SIG-M5 treated with dmso at 0.1 percent for 504 hours (cell line): ENCODE measurements around the gene MYCBP2.
"Not testable (repeated sequence)": the region's sequence is repeated elsewhere in the genome, so short reads cannot be mapped to it uniquely, and the experiment has no call there.

ENCODE experiments used
- DNase-seq: peaks from one replicate; lab custom pipeline; 2025; ENCODE audit not compliant: unreplicated experiment; lab: John Stamatoyannopoulos, UW

Gene MYCBP2

GRCh38 chr13:77305266-77305665 lies 21.6 kb downstream of the MYCBP2 start:
- DNase-seq, result peak; percentile 84

DNA sequence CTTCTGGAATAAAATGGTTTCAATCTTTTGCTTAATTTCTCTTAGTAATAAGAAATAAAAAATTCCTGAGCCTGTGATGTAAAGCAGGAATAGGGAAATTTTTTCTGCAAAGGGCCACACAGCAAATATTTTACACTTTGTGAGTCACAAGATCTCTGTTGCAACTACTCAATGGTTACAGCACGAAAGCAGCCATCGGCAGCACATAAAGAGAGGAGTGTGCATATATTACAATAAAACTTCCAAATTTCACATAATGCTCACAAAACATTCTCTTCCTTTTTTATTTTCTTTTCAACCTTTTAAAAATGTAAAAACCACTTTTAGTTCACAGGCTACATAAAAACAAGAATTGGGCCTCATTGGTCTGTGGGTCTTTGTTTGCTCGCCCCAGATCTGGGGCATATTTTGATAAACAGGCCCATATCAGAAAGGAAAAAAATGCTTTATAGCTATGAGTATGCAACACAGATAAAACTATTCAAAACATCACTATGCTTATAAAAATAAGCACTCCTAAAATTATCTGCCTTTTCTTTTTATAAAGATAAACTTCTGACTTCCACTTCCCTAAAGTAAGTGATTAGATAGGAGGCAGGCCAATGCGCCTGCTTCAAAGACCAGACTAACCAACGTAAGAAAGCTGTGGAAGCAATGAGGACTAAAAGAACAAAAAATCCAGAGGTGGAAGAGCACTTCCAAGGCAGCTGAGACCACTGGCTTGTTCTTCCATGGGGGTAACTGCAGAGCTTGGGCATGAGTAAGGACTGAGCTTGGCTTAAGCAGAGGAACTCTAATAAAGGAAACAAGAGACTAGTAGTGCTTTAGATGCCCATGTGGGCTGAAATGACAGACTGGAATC lies 26.5 kb downstream of the MYCBP2 start:
- peak; percentile 68 for DNase-seq

- no peak for DNase-seq
Measured at GRCh38 chr13:77299587-77299986, 27.3 kb downstream of the MYCBP2 start.

DNA sequence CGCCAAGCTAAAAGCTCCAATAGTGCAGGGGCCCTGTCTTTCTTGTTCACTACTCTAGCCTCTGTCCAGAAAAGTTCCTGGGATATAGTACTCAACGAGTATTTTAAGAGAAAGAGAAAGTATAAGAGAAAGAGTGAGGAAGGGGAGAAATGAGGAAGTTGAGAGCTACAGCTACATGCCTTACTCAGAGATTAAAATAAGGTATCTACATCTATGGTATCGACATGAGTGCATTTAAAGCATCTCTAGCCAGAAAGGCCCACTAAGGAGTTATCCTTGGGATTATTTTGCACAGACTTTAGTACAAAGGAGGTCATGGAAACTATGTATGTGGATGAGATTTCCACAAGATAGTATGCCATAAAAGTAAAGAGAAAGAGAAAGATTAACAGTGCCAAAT lies 28.5 kb downstream of the MYCBP2 start:
- DNase-seq, result peak; percentile 64

GRCh38 chr13:77291774-77292173 lies 35.1 kb downstream of the MYCBP2 start:
- DNase-seq, result no peak

- no peak for DNase-seq
Measured at GRCh38 chr13:77290342-77290741, 36.6 kb downstream of the MYCBP2 start.

DNA sequence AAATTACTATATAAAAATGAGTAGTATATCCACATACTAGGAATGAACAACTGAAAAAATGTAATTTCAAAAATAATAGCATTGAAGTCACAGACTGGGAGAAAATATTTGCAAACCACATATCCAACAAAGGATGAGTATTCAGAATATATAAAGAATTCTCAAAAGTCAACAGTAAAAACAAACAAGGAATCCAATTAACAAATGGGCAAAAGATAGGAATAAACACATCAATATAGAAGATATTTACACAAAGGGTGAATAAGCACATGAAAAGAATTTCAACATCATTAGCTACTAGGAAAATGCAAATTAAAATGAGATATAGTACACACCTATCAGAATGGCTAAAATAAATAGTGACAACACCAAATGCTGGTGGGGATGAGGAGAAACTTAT lies 37.0 kb downstream of the MYCBP2 start:
- no peak for DNase-seq

GRCh38 chr13:77285632-77286031 lies 41.3 kb downstream of the MYCBP2 start:
- not testable (repeated sequence) for DNase-seq

GRCh38 chr13:77285098-77285497 lies 41.8 kb downstream of the MYCBP2 start:
- no peak for DNase-seq

- DNase-seq, result no peak
Measured at GRCh38 chr13:77274126-77274525, 52.8 kb downstream of the MYCBP2 start.

GRCh38 chr13:77269141-77269540 lies 57.8 kb downstream of the MYCBP2 start:
- no peak for DNase-seq

DNA sequence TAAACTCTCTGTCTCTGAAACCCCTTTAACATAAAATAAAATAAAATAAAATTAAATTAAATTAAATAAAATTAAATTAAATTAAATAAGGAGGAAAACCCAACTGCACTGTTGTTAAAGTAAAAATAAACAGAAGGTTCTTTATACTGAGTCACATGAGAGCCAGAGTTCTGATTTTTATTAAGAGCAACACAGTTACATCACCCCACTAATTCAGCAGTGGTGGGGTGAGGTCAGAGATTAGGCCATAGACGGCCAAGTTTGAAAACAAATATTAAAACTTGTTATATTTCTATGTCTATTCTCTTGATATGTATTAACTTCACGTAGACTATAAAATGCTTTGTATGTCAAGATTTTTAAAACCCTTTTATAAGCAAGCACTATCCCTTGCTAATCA lies 59.5 kb downstream of the MYCBP2 start:
- no peak for DNase-seq

GRCh38 chr13:77265336-77265735 lies 61.6 kb downstream of the MYCBP2 start:
- no peak for DNase-seq

- DNase-seq, result no peak
Measured at GRCh38 chr13:77262198-77262597, 64.7 kb downstream of the MYCBP2 start.

GRCh38 chr13:77250975-77251374 lies 75.9 kb downstream of the MYCBP2 start:
- no peak for DNase-seq

GRCh38 chr13:77245224-77245623 lies 81.7 kb downstream of the MYCBP2 start:
- DNase-seq, result not testable (repeated sequence)

- no peak for DNase-seq
Measured at GRCh38 chr13:77239312-77239711, 87.6 kb downstream of the MYCBP2 start.

DNA sequence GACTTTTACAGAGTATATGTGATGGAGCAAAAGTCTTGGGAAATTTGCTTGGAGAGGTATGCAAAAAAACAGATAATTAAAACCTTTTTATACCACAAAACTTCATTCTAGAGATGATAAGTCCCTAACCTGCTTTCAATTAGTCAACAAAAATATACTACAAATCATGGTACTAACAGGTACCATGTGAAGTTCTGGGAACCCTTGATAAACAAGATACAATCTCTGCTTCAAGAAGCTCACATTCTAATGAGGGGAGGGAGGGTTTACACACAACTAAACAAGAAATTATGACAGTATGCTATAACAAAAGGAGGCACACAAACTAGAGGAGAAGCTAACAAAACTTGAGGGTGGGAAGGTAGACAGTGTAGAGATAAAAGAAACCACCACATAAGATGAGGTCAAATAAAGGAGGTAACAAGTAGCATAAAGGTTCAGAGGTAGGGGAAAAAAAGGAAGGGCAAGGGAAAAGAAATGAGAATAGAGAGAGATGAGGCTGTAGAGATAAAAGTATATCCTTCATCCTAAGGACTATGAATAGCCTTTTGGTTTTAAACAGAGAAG lies 91.4 kb downstream of the MYCBP2 start:
- no peak for DNase-seq

DNA sequence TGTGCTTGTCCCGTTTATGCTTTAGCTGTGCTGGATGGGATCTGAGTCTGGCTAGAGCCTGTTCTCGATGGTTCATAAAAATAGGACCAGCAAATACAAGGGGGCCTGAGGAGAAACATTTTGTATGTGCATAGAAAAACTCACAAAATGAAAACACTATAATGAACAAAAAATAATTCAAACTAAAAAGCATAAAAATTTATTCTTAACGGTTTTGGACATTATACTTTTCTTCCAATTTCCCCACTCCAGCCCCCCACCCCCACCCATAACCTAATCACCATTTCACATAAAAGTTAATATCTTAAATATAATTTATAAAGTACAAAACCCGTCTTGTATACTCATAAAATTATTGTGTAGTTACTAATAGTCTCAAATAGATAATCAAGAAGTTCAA lies 93.7 kb downstream of the MYCBP2 start:
- DNase-seq, result no peak

DNA sequence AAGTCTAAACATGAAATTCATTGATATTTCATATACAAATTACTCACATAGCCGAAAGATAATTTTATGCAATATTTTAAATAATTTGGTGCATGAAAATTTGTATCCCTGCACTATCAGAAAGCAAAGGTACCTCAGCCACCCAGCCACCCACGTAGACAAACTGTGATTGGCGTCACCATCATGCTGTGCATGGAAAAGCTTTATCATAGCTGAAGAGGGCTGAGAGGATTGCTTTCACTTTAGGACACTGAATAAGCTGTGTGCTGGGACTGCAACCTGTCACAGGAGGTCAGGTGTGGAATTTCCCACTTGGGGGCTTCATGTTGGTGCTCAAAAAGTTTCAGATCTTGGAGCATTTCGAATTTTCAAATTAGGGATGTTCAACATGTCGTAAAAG lies 96.3 kb downstream of the MYCBP2 start:
- DNase-seq, result no peak

DNA sequence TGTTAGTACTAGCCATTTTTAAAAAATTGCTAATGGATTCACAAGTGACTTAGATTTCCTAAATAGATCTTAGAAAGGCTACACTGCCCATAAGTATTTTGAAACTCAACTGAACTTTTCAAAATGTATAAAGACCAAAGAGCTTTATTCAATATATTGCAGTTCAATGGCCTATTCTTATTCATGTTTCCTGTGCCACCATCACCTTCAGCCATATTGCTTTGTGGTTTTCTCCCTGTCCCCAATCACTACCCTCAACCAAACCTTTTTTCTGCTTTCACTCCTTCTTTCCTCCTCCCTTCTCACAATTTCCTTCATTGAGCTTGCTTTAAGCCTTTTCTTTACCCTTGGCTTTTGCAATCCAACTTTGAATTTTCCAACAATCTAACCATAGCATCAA lies 100.9 kb downstream of the MYCBP2 start:
- DNase-seq, result no peak

DNA sequence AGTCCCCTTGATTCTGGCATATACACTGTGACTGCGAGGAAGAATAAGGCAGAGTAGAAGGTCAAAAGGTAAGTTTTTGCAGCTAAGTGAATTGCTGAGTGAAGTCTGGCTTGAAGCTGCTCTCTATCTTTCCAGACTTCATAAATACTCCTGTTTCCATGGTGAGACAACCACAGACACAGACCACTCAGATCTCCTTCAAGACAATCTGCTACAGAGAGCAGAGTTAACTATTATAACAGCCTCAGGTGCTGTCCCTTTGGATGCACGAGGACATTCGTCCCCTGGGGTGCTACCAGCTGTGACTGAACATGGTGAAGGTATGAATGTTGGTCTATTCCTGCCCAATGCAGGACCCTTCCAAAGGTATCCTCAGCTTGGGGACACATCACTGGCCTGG lies 104.0 kb downstream of the MYCBP2 start:
- DNase-seq, result no peak
